RWPE1 (cell line): Measurements from ENCODE around the gene MRPL18.

Experiments used
- CTCF ChIA-PET: fragments of 350-600 bp; sonication (Branson Sonifier 250); formaldehyde crosslinking; extraction: SDS; loops from one replicate; lab custom pipeline; 2021; lab: Yijun Ruan, JAX
- POLR2A ChIA-PET: fragments of 400-600 bp; formaldehyde crosslinking; extraction: SDS; loops from one replicate; lab custom pipeline; 2020; ENCODE audit warnings: antibody characterized with exemption; ENCODE audit not compliant: low non-redundant PET; lab: Yijun Ruan, JAX
- DNase-seq: peaks from one replicate; pipeline ENCODE4 v3.0.0; 2012; ENCODE audit warnings: low spot score
- H3K27ac ChIP-seq: fragments of 450-650 bp; 2 replicates; pipeline ENCODE4 v1.5.1; 2017
- TF ChIP-seq, protein P1 (sequence below): fragments of 450-650 bp; conservative IDR thresholded peaks from 2 replicates; pipeline ENCODE4 v1.5.1; 2017; ENCODE audit warnings: low read depth, mild to moderate bottlenecking

MRPL18 gene

DNA sequence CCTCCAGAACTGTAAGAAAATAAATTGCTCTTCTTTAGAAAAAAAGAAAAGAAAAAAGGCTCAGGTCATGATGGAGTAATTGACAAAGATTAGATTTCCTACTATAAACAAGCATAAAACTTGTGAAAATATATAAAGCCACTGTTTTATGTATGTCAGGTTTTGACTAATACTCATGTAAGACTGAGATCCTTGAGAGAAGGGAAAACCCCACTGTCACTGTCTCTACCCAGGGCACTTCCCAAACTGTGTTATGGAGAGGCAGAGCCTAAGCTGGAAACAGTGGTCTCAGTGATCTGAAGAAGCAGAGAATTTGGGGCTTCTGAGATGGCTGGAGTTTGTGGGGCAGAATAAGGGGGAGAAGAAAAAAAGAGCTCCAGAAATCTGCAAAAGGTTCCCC, 20.8 kb upstream of the MRPL18 start:
- no peak for DNase-seq
- no peak overlapping the region for H3K27ac ChIP-seq
- ChIA-PET CTCF (interaction anchor here (0.6 kb wide), 1 partner anchor 11 kb away, joined by 4 read pairs; no protein-coding TSS in a partner anchor), POLR2A (no interaction called here)
- TF ChIP-seq, protein P1, sequence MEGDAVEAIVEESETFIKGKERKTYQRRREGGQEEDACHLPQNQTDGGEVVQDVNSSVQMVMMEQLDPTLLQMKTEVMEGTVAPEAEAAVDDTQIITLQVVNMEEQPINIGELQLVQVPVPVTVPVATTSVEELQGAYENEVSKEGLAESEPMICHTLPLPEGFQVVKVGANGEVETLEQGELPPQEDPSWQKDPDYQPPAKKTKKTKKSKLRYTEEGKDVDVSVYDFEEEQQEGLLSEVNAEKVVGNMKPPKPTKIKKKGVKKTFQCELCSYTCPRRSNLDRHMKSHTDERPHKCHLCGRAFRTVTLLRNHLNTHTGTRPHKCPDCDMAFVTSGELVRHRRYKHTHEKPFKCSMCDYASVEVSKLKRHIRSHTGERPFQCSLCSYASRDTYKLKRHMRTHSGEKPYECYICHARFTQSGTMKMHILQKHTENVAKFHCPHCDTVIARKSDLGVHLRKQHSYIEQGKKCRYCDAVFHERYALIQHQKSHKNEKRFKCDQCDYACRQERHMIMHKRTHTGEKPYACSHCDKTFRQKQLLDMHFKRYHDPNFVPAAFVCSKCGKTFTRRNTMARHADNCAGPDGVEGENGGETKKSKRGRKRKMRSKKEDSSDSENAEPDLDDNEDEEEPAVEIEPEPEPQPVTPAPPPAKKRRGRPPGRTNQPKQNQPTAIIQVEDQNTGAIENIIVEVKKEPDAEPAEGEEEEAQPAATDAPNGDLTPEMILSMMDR: no peak

DNA sequence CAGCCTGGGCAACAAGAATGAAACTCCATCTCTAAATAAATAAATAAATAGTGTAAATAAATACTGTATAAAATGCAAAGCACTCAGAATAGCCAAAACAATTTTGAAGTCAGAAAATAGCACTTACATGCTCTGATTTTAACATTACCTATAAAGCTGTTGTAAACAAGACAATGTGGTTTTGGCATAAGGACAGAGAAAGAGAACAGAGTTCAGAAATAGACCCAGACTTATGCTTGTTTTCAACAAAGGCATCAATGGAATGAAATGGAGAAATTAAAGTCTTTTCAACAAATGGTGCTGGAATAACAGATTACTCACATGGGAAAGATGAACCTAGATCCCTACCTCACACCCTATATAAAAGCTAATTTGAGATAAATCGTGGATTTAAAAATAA, 18.1 kb upstream of the MRPL18 start:
- CTCF ChIA-PET: interaction anchor here (0.6 kb wide), 1 partner anchor 10 kb away, joined by 3 read pairs; no protein-coding TSS in a partner anchor
- POLR2A ChIA-PET: no interaction called here
- TF ChIP-seq, protein P1: no peak
- H3K27ac ChIP-seq: no peak overlapping the region
- DNase-seq: no peak

DNA sequence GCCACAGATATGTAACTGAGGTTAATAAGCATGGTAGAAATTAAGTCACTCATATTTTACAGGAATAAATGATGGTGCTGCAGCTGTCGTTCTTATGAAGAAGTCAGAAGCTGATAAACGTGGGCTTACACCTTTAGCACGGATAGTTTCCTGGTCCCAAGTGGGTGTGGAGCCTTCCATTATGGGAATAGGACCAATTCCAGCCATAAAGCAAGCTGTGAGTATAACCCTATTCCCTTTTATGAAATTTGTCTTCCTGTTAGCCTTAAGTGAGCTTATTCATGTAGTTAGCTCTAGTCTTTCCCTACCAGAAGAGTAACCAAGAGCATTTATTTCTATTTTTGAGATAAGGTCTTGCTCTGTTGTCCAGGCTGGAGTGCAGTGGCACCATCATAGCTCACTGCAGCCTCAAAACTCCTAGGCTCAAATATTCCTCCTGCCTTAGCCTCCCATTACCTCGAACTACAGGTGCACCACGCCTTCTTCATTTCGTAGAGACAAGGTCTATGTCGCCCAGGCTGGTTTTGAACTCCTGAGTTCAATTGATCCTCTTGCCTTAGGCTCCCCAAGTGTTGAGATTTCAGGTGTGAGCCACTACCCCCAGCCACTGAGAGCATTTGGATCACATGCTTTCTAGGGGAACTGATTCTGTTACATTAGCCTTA, 12.9 kb upstream of the MRPL18 start:
- POLR2A ChIA-PET: no interaction called here
- CTCF ChIA-PET: no interaction called here
- DNase-seq: no peak
- H3K27ac ChIP-seq: no peak overlapping the region
- TF ChIP-seq, protein P1: no peak

DNA sequence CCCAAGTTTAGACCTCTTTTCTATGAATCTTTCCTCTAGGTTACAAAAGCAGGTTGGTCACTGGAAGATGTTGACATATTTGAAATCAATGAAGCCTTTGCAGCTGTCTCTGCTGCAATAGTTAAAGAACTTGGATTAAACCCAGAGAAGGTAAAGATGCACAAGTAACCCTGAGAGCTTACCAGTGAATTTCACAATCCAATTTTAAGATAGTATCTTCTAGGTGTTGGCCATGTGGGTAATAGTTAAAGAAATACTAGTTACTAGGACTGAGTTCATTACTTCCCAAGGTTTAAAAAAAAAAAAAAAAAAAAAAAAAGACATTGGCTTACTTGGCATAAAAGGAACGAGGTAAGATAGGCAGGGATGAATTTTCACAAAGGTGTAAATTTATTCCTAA, 12.1 kb upstream of the MRPL18 start:
- CTCF ChIA-PET: no interaction called here
- TF ChIP-seq, protein P1: no peak
- no peak for DNase-seq
- no peak overlapping the region for H3K27ac ChIP-seq
- POLR2A ChIA-PET: no interaction called here

DNA sequence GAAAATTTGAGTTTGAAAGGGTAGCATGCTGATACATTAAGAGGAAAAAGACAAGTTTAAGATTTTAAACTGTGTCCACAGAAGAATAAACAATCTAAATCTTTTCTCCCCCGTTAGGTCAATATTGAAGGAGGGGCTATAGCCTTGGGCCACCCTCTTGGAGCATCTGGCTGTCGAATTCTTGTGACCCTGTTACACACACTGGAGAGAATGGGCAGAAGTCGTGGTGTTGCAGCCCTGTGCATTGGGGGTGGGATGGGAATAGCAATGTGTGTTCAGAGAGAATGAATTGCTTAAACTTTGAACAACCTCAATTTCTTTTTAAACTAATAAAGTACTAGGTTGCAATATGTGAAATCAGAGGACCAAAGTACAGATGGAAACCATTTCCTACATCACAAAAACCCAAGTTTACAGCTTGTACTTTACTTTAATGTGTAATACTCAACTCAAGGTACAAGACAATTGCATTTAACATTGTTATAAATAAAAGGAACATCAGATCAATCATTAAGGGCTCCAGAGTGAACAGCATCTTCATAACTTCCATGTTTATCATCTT, 11.6 kb upstream of the MRPL18 start:
- CTCF ChIA-PET: no interaction called here
- POLR2A ChIA-PET: no interaction called here
- no peak overlapping the region for H3K27ac ChIP-seq
- no peak for DNase-seq
- TF ChIP-seq, protein P1: no peak

DNA sequence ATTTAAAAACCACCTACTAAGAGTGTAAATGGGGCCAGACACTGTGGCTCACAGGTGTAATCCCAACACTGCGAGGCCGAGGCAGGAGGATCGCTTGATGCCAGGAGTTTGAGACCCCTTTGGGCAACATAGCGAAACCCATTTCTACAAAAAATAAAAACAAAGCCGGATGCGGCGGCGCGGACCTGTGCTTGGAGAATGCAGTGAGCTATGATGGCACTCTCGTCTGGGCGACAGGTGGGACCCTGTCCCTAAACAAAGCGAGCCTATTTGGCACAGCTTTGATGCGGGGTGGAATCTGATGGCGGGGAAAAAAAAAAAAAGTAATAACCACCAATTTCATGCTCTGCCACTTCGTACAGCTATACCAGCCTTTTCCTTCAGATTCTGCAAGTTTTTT, 2.0 kb upstream of the MRPL18 start:
- ChIA-PET POLR2A (interaction anchor here (1.6 kb wide), 1 partner anchor 26 kb away, joined by 5 read pairs; the partner anchor contains the start of gene ACAT2), CTCF (interaction anchor here (0.6 kb wide), 1 partner anchor 26 kb away, joined by 4 read pairs; the partner anchor contains the start of gene ACAT2)
- H3K27ac ChIP-seq: peak overlapping the region; percentile 95
- no peak for DNase-seq
- TF ChIP-seq, protein P1: no peak
